Suprapubic skin (tissue), 4 donors: ENCODE data around the gene KRTAP5-3. TPM values are rescaled to one million over a fixed set of nuclear protein-coding genes. Genes with fewer than 3 reads are reported as not detected.

ENCODE experiments used
- DNase-seq, 2 donors: peaks; one replicate each; pipeline ENCODE4 v3.0.0-alpha.2; 2019; ENCODE audit warnings: low spot score in 2 of 2
- H3K27ac ChIP-seq: fragments of 200-600 bp; sonication (generic); one replicate; pipeline ENCODE4 v1.5.1; 2019
- H3K27me3 ChIP-seq: fragments of 200-600 bp; sonication (generic); one replicate; pipeline ENCODE4 v1.5.1; 2019
- H3K36me3 ChIP-seq: fragments of 200-600 bp; sonication (generic); one replicate; pipeline ENCODE4 v1.5.1; 2019
- H3K4me1 ChIP-seq: fragments of 200-600 bp; sonication (generic); one replicate; pipeline ENCODE4 v1.5.1; 2019
- H3K4me3 ChIP-seq: fragments of 200-600 bp; sonication (generic); one replicate; pipeline ENCODE4 v1.5.1; 2019; ENCODE audit warnings: mild to moderate bottlenecking
- H3K9me3 ChIP-seq: fragments of 200-600 bp; sonication (generic); one replicate; pipeline ENCODE4 v1.5.1; 2019
- CTCF ChIP-seq, 2 donors: fragments of 200-600 bp in 1 of 2; fragments of 450-650 bp in 1 of 2; sonication (generic) in 1 of 2; IDR thresholded peaks; one replicate each; pipeline ENCODE4 v1.5.1; 2016 to 2019; ENCODE audit warnings: antibody characterized with exemption in 2 of 2, mild to moderate bottlenecking in 1 of 2, moderate library complexity in 1 of 2
- EP300 ChIP-seq: sonication (generic); formaldehyde crosslinking; IDR thresholded peaks from one replicate; pipeline ENCODE4 v1.6.1; 2017; ENCODE audit warnings: antibody characterized with exemption
- POLR2A ChIP-seq, 2 donors: fragments of 450-650 bp; IDR thresholded peaks; one replicate each; pipeline ENCODE4 v1.6.1; 2017; ENCODE audit warnings: antibody characterized with exemption in 2 of 2, mild to moderate bottlenecking in 2 of 2, moderate library complexity in 2 of 2
- POLR2AphosphoS5 ChIP-seq, 3 donors: sonication (generic); formaldehyde crosslinking; IDR thresholded peaks; one replicate each; pipeline ENCODE4 v1.6.1; 2017; ENCODE audit warnings: antibody characterized with exemption in 3 of 3
- WGBS: methylation state at CpG from one replicate; pipeline ENCODE4 v1.1.5; 2018; 5-methylcytosine and 5-hydroxymethylcytosine counted together
- total RNA-seq, 4 donors: library from RNA; depleted of rRNA; stranded (reverse); fragments of >200 nt; gene quantifications; one replicate each; pipeline ENCODE4 v1.1.0, GENCODE V29; 2016

Gene KRTAP5-3
- total RNA-seq, 4 donors from 2014 or later, result 3.7 to 14.9 (median 4.4) TPM; not detected in 1

DNA sequence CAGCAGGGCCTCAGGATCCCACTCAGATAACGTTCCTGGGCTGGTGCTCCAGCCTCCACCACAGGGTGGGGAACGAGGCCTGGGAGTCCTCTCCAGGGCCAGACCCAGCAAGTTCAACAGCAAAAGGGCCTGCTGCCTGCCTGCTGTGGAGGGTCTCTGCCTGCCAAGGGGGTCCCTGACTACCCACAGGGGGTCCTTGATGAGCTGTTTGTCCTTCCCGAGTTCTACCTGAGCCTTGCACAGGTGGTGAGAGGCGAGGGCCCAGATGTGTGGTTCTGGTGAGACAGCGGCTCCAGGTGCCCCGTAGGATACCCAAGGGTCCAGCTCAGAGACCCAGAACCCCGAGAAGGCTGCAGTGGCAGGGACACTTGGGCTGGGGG, 40.6 kb downstream of the KRTAP5-3 start:
- H3K27me3 ChIP-seq, result peaks cover 7% of the 10 kb centered on the region
- peaks cover 3% of the 10 kb centered on the region for H3K36me3 ChIP-seq
- peaks cover 25% of the 10 kb centered on the region for H3K4me1 ChIP-seq
- TF ChIP-seq CTCF (IDR thresholded peaks at IDR 0.05) (no peak), POLR2A (IDR thresholded peaks at IDR 0.05) (no peak), POLR2AphosphoS5 (IDR thresholded peaks at IDR 0.05) (no peak), EP300 (no peak)
- H3K4me3 ChIP-seq, result no peak overlapping the region
- DNase-seq, result peak in 1 of 2 donors; percentile 62
- H3K9me3 ChIP-seq, result no peaks in the 10 kb centered on the region
- H3K27ac ChIP-seq, result no peak overlapping the region
- 67% methylated on average over 4 of the region's 7 CpGs for WGBS

GRCh38 chr11:1567052-1567720, 41.1 kb downstream of the KRTAP5-3 start:
- Histone ChIP-seq H3K4me1 (peaks cover 20% of the 10 kb centered on the region), H3K36me3 (peaks cover 3% of the 10 kb centered on the region), H3K27ac (no peak overlapping the region), H3K4me3 (no peak overlapping the region), H3K9me3 (no peaks in the 10 kb centered on the region), H3K27me3 (peaks cover 5% of the 10 kb centered on the region)
- WGBS, result 52% methylated on average over 4 of the region's 13 CpGs
- peak in 1 of 2 donors; percentile 65 for DNase-seq
- TF ChIP-seq CTCF (IDR thresholded peaks at IDR 0.05) (no peak), POLR2AphosphoS5 (IDR thresholded peaks at IDR 0.05) (no peak), EP300 (no peak), POLR2A (IDR thresholded peaks at IDR 0.05) (no peak)

DNA sequence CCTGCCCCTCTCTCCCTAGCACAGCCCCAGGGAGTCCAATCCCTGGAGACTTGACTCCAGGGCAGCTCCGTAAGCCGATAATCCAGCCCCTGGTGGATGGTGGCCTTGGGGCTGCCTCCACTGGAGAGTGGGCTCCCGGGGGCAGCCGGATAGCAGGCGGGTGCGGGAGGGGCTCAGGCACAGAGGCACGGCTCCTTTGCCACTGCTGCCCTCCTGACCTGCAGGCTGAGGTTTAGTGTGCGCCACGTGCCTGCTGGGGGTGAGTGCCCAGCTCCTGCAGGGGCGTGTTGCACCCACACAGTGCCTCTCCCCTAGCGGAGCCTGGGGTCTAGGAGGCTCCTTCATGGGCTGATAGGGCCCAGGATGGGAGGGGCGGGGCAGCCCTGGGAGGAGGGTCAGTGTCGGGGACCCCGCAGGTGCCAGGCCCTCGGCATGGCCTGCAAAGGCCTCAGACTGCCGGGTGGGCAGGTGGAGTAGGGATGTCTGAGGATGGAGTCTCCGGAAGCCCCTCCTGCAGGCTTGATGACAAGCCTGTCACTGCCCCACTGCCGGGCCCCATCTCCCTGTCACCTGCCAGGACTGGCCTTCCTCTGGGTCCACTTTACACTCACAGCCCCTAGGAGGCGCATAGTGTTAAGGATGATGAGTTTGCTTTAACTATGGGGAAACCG, 41.7 kb downstream of the KRTAP5-3 start:
- Histone ChIP-seq H3K36me3 (peaks cover 3% of the 10 kb centered on the region), H3K4me3 (no peak overlapping the region), H3K9me3 (no peaks in the 10 kb centered on the region), H3K27me3 (peaks cover 4% of the 10 kb centered on the region), H3K27ac (no peak overlapping the region), H3K4me1 (peaks cover 23% of the 10 kb centered on the region)
- WGBS, result 97% methylated on average over 4 of the region's 20 CpGs
- DNase-seq, result no peak
- no peak for TF ChIP-seq POLR2AphosphoS5 (IDR thresholded peaks at IDR 0.05)
- TF ChIP-seq EP300, result no peak
- no peak for TF ChIP-seq CTCF (IDR thresholded peaks at IDR 0.05)
- TF ChIP-seq POLR2A (IDR thresholded peaks at IDR 0.05), result no peak

GRCh38 chr11:1565904-1566247, 42.4 kb downstream of the KRTAP5-3 start:
- Histone ChIP-seq H3K9me3 (no peaks in the 10 kb centered on the region), H3K4me1 (peaks cover 16% of the 10 kb centered on the region), H3K36me3 (peaks cover 3% of the 10 kb centered on the region), H3K4me3 (no peak overlapping the region), H3K27ac (no peak overlapping the region), H3K27me3 (no peaks in the 10 kb centered on the region)
- TF ChIP-seq EP300 (no peak), CTCF (IDR thresholded peaks at IDR 0.05) (no peak), POLR2AphosphoS5 (IDR thresholded peaks at IDR 0.05) (no peak), POLR2A (IDR thresholded peaks at IDR 0.05) (no peak)
- no peak for DNase-seq
- 78% methylated on average over 3 of the region's 5 CpGs for WGBS

DNA sequence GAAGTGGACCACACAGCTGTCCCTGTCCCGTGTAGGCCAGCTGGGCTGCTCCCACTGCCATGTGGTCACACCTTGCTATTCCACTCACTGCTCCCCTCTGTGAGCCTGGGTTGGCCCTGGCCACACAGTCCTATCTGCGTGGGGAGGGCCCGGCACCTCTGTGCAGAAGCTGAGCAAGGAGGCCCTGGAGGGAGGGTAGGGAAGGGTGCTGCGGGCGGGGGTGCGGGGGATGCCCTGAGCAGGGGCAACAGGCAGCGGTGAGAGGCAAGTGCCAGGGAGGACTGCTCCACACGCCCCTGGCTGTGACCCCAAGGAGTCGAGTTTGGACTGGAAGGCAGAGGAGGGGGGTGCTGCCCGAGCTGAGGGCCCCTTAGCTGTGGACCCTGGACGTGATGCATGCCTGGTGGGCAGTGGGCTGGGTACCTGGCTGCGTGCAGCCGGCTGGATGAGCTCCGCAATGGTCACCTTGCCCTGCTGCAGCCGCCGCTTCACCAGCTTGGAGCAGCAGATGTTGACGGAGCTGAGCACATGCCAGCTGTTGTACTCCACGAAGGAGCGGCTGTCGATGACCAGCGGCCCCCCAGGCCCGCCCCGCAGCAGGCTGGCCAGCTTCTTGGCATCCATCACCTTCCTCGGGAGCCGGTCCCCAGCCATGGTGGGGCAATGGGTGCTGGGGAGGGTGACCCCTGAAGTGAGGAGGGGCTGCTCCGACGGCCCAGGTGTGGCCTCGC, 42.9 kb downstream of the KRTAP5-3 start:
- peak in 1 of 2 donors; percentile 63 for DNase-seq
- peaks cover 3% of the 10 kb centered on the region for H3K36me3 ChIP-seq
- H3K4me3 ChIP-seq, result no peak overlapping the region
- no peaks in the 10 kb centered on the region for H3K27me3 ChIP-seq
- 80% methylated on average over 7 of the region's 28 CpGs for WGBS
- H3K4me1 ChIP-seq, result peaks cover 11% of the 10 kb centered on the region
- H3K9me3 ChIP-seq, result no peaks in the 10 kb centered on the region
- TF ChIP-seq EP300, result no peak
- no peak for TF ChIP-seq POLR2AphosphoS5 (IDR thresholded peaks at IDR 0.05)
- TF ChIP-seq POLR2A (IDR thresholded peaks at IDR 0.05), result no peak
- no peak for TF ChIP-seq CTCF (IDR thresholded peaks at IDR 0.05)
- no peak overlapping the region for H3K27ac ChIP-seq
